PC-3 (cell line): ENCODE data around the gene KCNQ1.

ENCODE experiments used
- EZH2 ChIP-seq: fragments of 300-600 bp; sonication (generic); IDR thresholded peaks from one replicate; pipeline ENCODE4 v1.6.1; 2017; ENCODE audit warnings: antibody characterized with exemption, mild to moderate bottlenecking, low read length; ENCODE audit not compliant: unreplicated experiment
- EZH2phosphoT487 ChIP-seq: fragments of 300-600 bp; sonication (generic); IDR thresholded peaks from 2 replicates; pipeline ENCODE4 v1.6.1; 2018; ENCODE audit warnings: mild to moderate bottlenecking, antibody characterized with exemption, low read length, borderline replicate concordance
- TF ChIP-seq, protein P1 (sequence below): fragments of 300-600 bp; sonication (generic); conservative IDR thresholded peaks from 2 replicates; pipeline ENCODE4 v1.5.1; 2017; ENCODE audit warnings: antibody characterized with exemption, low read depth, mild to moderate bottlenecking, low read length

DNA sequence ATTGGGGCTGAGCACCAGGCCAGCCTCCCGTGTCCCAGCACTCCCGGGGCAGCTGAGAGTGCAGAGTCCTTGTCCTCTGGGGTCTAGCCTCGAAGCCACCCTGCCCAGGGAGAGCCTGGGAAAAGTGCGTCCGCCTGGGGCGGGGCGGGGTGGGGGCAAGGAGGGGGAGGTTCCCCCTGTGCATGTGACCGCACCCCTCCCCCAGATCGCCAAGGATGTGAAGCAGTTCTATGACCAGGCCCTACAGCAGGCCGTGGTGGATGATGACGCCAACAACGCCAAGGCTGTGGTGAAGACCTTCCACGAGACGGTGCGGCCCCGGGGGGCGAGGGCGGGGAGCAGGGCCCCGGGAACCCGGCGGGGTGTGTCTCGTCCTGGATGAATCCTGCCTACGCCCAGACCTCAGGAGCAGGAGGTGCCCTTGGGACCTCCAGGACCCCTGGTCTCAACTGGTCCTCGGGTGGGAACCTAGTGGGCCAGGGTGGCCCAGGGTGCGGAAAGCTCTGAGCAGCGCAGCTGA lies 49.5 kb upstream of the KCNQ1 start:
- TF ChIP-seq EZH2 (no peak), EZH2phosphoT487 (no peak)
- TF ChIP-seq, protein P1, sequence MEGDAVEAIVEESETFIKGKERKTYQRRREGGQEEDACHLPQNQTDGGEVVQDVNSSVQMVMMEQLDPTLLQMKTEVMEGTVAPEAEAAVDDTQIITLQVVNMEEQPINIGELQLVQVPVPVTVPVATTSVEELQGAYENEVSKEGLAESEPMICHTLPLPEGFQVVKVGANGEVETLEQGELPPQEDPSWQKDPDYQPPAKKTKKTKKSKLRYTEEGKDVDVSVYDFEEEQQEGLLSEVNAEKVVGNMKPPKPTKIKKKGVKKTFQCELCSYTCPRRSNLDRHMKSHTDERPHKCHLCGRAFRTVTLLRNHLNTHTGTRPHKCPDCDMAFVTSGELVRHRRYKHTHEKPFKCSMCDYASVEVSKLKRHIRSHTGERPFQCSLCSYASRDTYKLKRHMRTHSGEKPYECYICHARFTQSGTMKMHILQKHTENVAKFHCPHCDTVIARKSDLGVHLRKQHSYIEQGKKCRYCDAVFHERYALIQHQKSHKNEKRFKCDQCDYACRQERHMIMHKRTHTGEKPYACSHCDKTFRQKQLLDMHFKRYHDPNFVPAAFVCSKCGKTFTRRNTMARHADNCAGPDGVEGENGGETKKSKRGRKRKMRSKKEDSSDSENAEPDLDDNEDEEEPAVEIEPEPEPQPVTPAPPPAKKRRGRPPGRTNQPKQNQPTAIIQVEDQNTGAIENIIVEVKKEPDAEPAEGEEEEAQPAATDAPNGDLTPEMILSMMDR, result no peak
